GM23338 (cell line): ENCODE data around the gene SLC29A1. TPM values are rescaled to one million over a fixed set of nuclear protein-coding genes. Genes with fewer than 3 reads are reported as not detected.

ENCODE experiments used
- ATAC-seq: fragments of 200-7000 bp; cut with Tn5 transposase; 3 replicates; pipeline ENCODE4 v1.9.1; 2020
- DNase-seq: peaks from one replicate; pipeline ENCODE4 v3.0.0-alpha.2; 2015; ENCODE audit warnings: low spot score
- H2AFZ ChIP-seq: fragments of 200-600 bp; sonication (generic); 2 replicates; pipeline ENCODE4 v1.8.0; 2016; ENCODE audit warnings: antibody characterized with exemption, mild to moderate bottlenecking, moderate library complexity
- H3F3A ChIP-seq: fragments of 200-600 bp; sonication (generic); replicated peaks from 2 replicates; pipeline ENCODE4 v1.8.0; 2017; ENCODE audit warnings: antibody characterized with exemption, mixed run types, low read depth
- H3K27ac ChIP-seq: fragments of 200-600 bp; sonication (generic); 2 replicates; pipeline ENCODE4 v1.6.1; 2016; ENCODE audit warnings: low read depth
- H3K27me3 ChIP-seq: fragments of 200-600 bp; sonication (generic); 2 replicates; pipeline ENCODE4 v1.8.0; 2016; ENCODE audit warnings: mild to moderate bottlenecking, mixed run types, moderate library complexity; ENCODE audit not compliant: insufficient read depth
- H3K36me3 ChIP-seq: fragments of 200-600 bp; sonication (generic); 2 replicates; pipeline ENCODE4 v1.8.0; 2016; ENCODE audit warnings: mild to moderate bottlenecking; ENCODE audit not compliant: insufficient read depth
- H3K4me1 ChIP-seq: fragments of 200-600 bp; sonication (generic); 2 replicates; pipeline ENCODE4 v1.8.0; 2016; ENCODE audit warnings: mild to moderate bottlenecking, moderate library complexity; ENCODE audit not compliant: insufficient read depth
- H3K4me2 ChIP-seq: fragments of 200-600 bp; sonication (generic); 2 replicates; pipeline ENCODE4 v1.7.1; 2017; ENCODE audit warnings: mixed run types
- H3K4me3 ChIP-seq: fragments of 200-600 bp; sonication (generic); 2 replicates; pipeline ENCODE4 v1.6.1; 2016; ENCODE audit warnings: mixed run types
- H3K79me2 ChIP-seq: fragments of 200-600 bp; sonication (generic); replicated peaks from 2 replicates; pipeline ENCODE4 v1.8.0; 2017; ENCODE audit warnings: mild to moderate bottlenecking; ENCODE audit not compliant: insufficient read depth
- H3K9me2 ChIP-seq: fragments of 200-600 bp; sonication (generic); 2 replicates; pipeline ENCODE4 v1.8.0; 2017; ENCODE audit not compliant: insufficient read depth
- H4K20me1 ChIP-seq: fragments of 200-600 bp; sonication (generic); replicated peaks from 2 replicates; pipeline ENCODE4 v1.8.0; 2017; ENCODE audit warnings: mild to moderate bottlenecking; ENCODE audit not compliant: insufficient read depth
- H3K27ac Mint-ChIP-seq: 2 replicates; pipeline ENCODE4 v1.8.0; 2020; ENCODE audit warnings: inconsistent platforms, mild to moderate bottlenecking, moderate library complexity, mixed read lengths
- H3K27me3 Mint-ChIP-seq: 3 replicates; pipeline ENCODE4 v1.8.0; 2022; ENCODE audit warnings: low read depth, mild to moderate bottlenecking, moderate library complexity, mixed read lengths, inconsistent platforms; ENCODE audit not compliant: insufficient read depth, poor library complexity
- H3K36me3 Mint-ChIP-seq: 3 replicates; pipeline ENCODE4 v1.8.0; 2021; ENCODE audit warnings: low read depth, mild to moderate bottlenecking, inconsistent platforms, moderate library complexity, mixed read lengths
- H3K4me1 Mint-ChIP-seq: 3 replicates; pipeline ENCODE4 v1.8.0; 2020; ENCODE audit warnings: mild to moderate bottlenecking, inconsistent platforms, mixed read lengths
- H3K4me3 Mint-ChIP-seq: 3 replicates; pipeline ENCODE4 v1.8.0; 2021; ENCODE audit warnings: moderate library complexity, mild to moderate bottlenecking, inconsistent platforms, mixed read lengths
- H3K9me3 Mint-ChIP-seq: 3 replicates; pipeline ENCODE4 v1.8.0; 2020; ENCODE audit warnings: moderate library complexity, mild to moderate bottlenecking, inconsistent platforms, mixed read lengths
- CTCF ChIP-seq, 2 experiments: fragments of 200-600 bp in 1 of 2; sonication (generic) in 1 of 2; conservative IDR thresholded peaks; 2 replicates each; pipeline versions ENCODE4 v1.5.1 to v1.6.1; 2016 to 2017; ENCODE audit warnings: antibody characterized with exemption in 2 of 2, low read depth in 2 of 2, mild to moderate bottlenecking in 2 of 2, moderate library complexity in 1 of 2
- ETS1 ChIP-seq: IDR thresholded peaks from 2 replicates; pipeline ENCODE4 v1.6.1; 2016; ENCODE audit warnings: antibody characterized with exemption
- EZH2 ChIP-seq: fragments of 200-600 bp; sonication (generic); IDR thresholded peaks from one replicate; pipeline ENCODE4 v1.8.0; 2017; ENCODE audit warnings: antibody characterized with exemption, mild to moderate bottlenecking, low read depth; ENCODE audit not compliant: unreplicated experiment
- EZH2phosphoT487 ChIP-seq: fragments of 200-600 bp; sonication (generic); IDR thresholded peaks from one replicate; pipeline ENCODE4 v1.8.1; 2018; ENCODE audit warnings: antibody characterized with exemption; ENCODE audit not compliant: unreplicated experiment
- JUNB ChIP-seq: IDR thresholded peaks from one replicate; pipeline ENCODE4 v1.6.1; 2016; ENCODE audit warnings: antibody characterized with exemption; ENCODE audit not compliant: unreplicated experiment
- NANOG ChIP-seq: IDR thresholded peaks from 2 replicates; pipeline ENCODE4 v1.6.1; 2016; ENCODE audit warnings: antibody characterized with exemption, borderline replicate concordance
- POLR2AphosphoS5 ChIP-seq: IDR thresholded peaks from 2 replicates; pipeline ENCODE4 v1.6.1; 2016; ENCODE audit warnings: antibody characterized with exemption, low read depth
- REST ChIP-seq: IDR thresholded peaks from one replicate; pipeline ENCODE4 v1.6.1; 2018; ENCODE audit warnings: antibody characterized with exemption; ENCODE audit not compliant: unreplicated experiment
- STAT1 ChIP-seq: IDR thresholded peaks from one replicate; pipeline ENCODE4 v1.6.1; 2016; ENCODE audit warnings: antibody characterized with exemption; ENCODE audit not compliant: unreplicated experiment
- ZNF114 ChIP-seq: fragments of 250-450 bp; sonication (Bioruptor Pico); IDR thresholded peaks from 2 replicates; pipeline ENCODE4 v1.5.0; 2020; ENCODE audit warnings: mild to moderate bottlenecking, moderate library complexity
- ZNF331 ChIP-seq: fragments of 250-450 bp; sonication (Bioruptor Pico); IDR thresholded peaks from 2 replicates; pipeline ENCODE4 v1.5.0; 2020; ENCODE audit warnings: low read depth, mild to moderate bottlenecking, moderate library complexity
- ZNF462 ChIP-seq: fragments of 250-450 bp; sonication (Bioruptor Pico); IDR thresholded peaks from 2 replicates; pipeline ENCODE4 v1.5.0; 2020; ENCODE audit warnings: mild to moderate bottlenecking, moderate library complexity
- polyA plus RNA-seq: library from polyadenylated mRNA; unstranded; fragments of >200 nt; fragmentation: Nextera tagmentation; extraction: Ambion mirVana; gene quantifications from 2 replicates; pipeline ENCODE4 v1.2.1, GENCODE V29; 2016
- total RNA-seq: library from RNA; depleted of rRNA; stranded (reverse); fragments of >200 nt; shearing (Covaris generic); gene quantifications from 2 replicates; pipeline ENCODE4 v1.2.3, GENCODE V29; 2014

SLC29A1 gene
- total and polyA plus RNA-seq, 2 experiments from 2014 or later: 73.1 to 169 TPM

- Histone ChIP-seq H4K20me1 (peaks cover 6% of the 10 kb centered on the region; the same call in 1 of the 2 replicates), H3K27me3 (0 out of 2 replicates have a peak, but pooled peaks cover 11% of the 10 kb centered on the region), H2AFZ (no peak overlapping the region), H3K4me3 (peak overlapping the region; percentile 83), H3K27ac (peak overlapping the region; percentile 69), H3K4me2 (peak overlapping the region; percentile 90), H3K79me2 (no peaks in the 10 kb centered on the region), H3F3A (peaks cover 21% of the 10 kb centered on the region), H3K9me2 (no peaks in the 10 kb centered on the region), H3K36me3 (0 out of 2 replicates have a peak, but pooled peaks cover 4% of the 10 kb centered on the region), H3K4me1 (peaks cover 19% of the 10 kb centered on the region; the same call in 1 of the 2 replicates)
- peaks cover 19% of the 10 kb centered on the region for H3K27me3 Mint-ChIP-seq
- TF ChIP-seq EZH2phosphoT487 (no peak), CTCF (conservative IDR thresholded peaks at IDR 0.05; ENCODE audit: low read depth in 2 of 2) (no peak), ETS1 (no peak), POLR2AphosphoS5 (no peak), ZNF462 (CRISPR knock-in tag) (no peak), ZNF331 (CRISPR knock-in tag) (no peak), ZNF114 (CRISPR knock-in tag) (no peak), EZH2 (no peak), REST (no peak), STAT1 (no peak), JUNB (no peak), NANOG (no peak)
- no peaks in the 10 kb centered on the region; the same call in 2 of the 3 replicates for H3K9me3 Mint-ChIP-seq
- H3K27ac Mint-ChIP-seq: peak overlapping the region; percentile 77; the same call in 1 of the 2 replicates
- ATAC-seq (peak; percentile 65), DNase-seq (peak; percentile 92)
- H3K4me3 Mint-ChIP-seq: peak overlapping the region; percentile 73
- peaks cover 43% of the 10 kb centered on the region for H3K4me1 Mint-ChIP-seq
- peaks cover 40% of the 10 kb centered on the region for H3K36me3 Mint-ChIP-seq
Observed at GRCh38 chr6:44237021-44237812, 13.8 kb downstream of the SLC29A1 start.
